ENCODE measurements around the gene ADD3. TPM values are rescaled to one million over a fixed set of nuclear protein-coding genes. Genes with fewer than 3 reads are reported as not detected.

Gene ADD3
- total and polyA plus RNA-seq, 10 of the 15 experiments (the other 5 are each of a cell fraction or from before 2014, with no cell fraction given): 27.3 to 129 (median 67.8) TPM

GRCh38 chr10:110129490-110129889 lies 121.7 kb downstream of the ADD3 start (continued):
- no peak for TF ChIP-seq E4F1 (IDR thresholded peaks at IDR 0.05; ENCODE audit: borderline replicate concordance, partially characterized antibody)

- Histone ChIP-seq H3K9me3 (replicated peaks; ENCODE audit: control insufficient read depth, insufficient read depth, low read length) (no peaks in the 10 kb centered on the region), H3K4me2 (ENCODE audit: control insufficient read depth, insufficient read depth) (no peak overlapping the region), H2AFZ (ENCODE audit: control insufficient read depth, low read depth, low read length) (no peak overlapping the region), H3K4me1 (ENCODE audit: control insufficient read depth, insufficient read depth, low read length) (peaks cover 5% of the 10 kb centered on the region), H3K27ac (ENCODE audit: control insufficient read depth, insufficient read depth) (no peak overlapping the region), H3K79me2 (ENCODE audit: control insufficient read depth, insufficient read depth, low read length) (no peaks in the 10 kb centered on the region), H4K20me1 (ENCODE audit: control insufficient read depth, insufficient read depth) (no peaks in the 10 kb centered on the region), H3K9ac (ENCODE audit: control insufficient read depth, insufficient read depth, low read length) (no peak overlapping the region), H3K27me3 (replicated peaks in 1 of 2; ENCODE audit: control insufficient read depth in 2 of 2, insufficient read depth in 2 of 2, low read length in 1 of 2) (no peaks in the 10 kb centered on the region), H3K4me3 (no peak overlapping the region), H3K36me3 (ENCODE audit: control insufficient read depth in 2 of 2, insufficient read depth in 2 of 2, low read length in 1 of 2) (no peaks in the 10 kb centered on the region; a peak in 2 of 4 replicates)
- ATAC-seq: no peak
- SMC1A ChIA-PET (ENCODE audit: uncharacterized antibody, unreplicated experiment): no interaction called here
- RAD21 ChIA-PET (ENCODE audit: unreplicated experiment): interaction anchor here (0.6 to 1.9 kb wide), 3 partner anchors 12 to 251 kb away, joined by 3 to 13 read pairs (median 4); no protein-coding TSS in a partner anchor
- 66% methylated on average over 3 of the region's 3 CpGs for WGBS (ENCODE audit: insufficient coverage, insufficient replicate concordance, low lambda C conversion rate, missing lambda C conversion rate)
- CTCF ChIA-PET: interaction anchor here (1.2 to 1.8 kb wide), 2 partner anchors 144 to 270 kb away, joined by 3 to 17 read pairs; no protein-coding TSS in a partner anchor
- no TSS peak for BruUV-seq (replicated peaks)
- no peak for FAIRE-seq
- TF ChIP-seq USF2 (IDR thresholded peaks at IDR 0.05; ENCODE audit: borderline replicate concordance, low read depth, low read length): no peak
- no peak for TF ChIP-seq ESRRA (IDR thresholded peaks at IDR 0.05; ENCODE audit: low read length)
- no peak for TF ChIP-seq ZBED1 (IDR thresholded peaks at IDR 0.05; ENCODE audit: borderline replicate concordance)
- no peak for TF ChIP-seq LARP7 (IDR thresholded peaks at IDR 0.05)
- TF ChIP-seq RELB (IDR thresholded peaks at IDR 0.05; ENCODE audit: low read depth): no peak
- no peak for TF ChIP-seq TCF7 (IDR thresholded peaks at IDR 0.05; ENCODE audit: borderline replicate concordance)
- TF ChIP-seq JUNB (IDR thresholded peaks at IDR 0.05): no peak
- no peak for TF ChIP-seq STAT3 (IDR thresholded peaks at IDR 0.05; ENCODE audit: low read depth, low read length)
- TF ChIP-seq MTA3 (IDR thresholded peaks at IDR 0.05; ENCODE audit: borderline replicate concordance, low read length): no peak
- no peak for TF ChIP-seq TARDBP (IDR thresholded peaks at IDR 0.05; ENCODE audit: borderline replicate concordance)
- no peak for TF ChIP-seq ZBTB11 (CRISPR knock-in tag; IDR thresholded peaks at IDR 0.05)
- TF ChIP-seq SUZ12 (IDR thresholded peaks at IDR 0.05; ENCODE audit: unreplicated experiment): no peak
- DNase-seq (ENCODE audit: low read depth, low spot score): no peak
- POLR2A ChIA-PET: no interaction called here
- in situ Hi-C loops (cut with MboI): loop anchor here (5.0 to 10.0 kb wide), 3 partner anchors 87 to 420 kb away; no protein-coding TSS in a partner anchor
- intact Hi-C loops (cut with micrococcal nuclease; ENCODE audit: unreplicated experiment): loop anchor here (5.0 to 10.0 kb wide), 2 partner anchors 77 to 440 kb away; no protein-coding TSS in a partner anchor
Measured at GRCh38 chr10:110134917-110135316, 127.1 kb downstream of the ADD3 start.

Measured in GM12878 (cell line).